Measurements from ENCODE around the gene PADI3. TPM values are rescaled to one million over a fixed set of nuclear protein-coding genes. Genes with fewer than 3 reads are reported as not detected.

PADI3 gene
- total and polyA plus RNA-seq, 2 experiments from 2014 or later, result 0.37 to 0.80 TPM

DNA sequence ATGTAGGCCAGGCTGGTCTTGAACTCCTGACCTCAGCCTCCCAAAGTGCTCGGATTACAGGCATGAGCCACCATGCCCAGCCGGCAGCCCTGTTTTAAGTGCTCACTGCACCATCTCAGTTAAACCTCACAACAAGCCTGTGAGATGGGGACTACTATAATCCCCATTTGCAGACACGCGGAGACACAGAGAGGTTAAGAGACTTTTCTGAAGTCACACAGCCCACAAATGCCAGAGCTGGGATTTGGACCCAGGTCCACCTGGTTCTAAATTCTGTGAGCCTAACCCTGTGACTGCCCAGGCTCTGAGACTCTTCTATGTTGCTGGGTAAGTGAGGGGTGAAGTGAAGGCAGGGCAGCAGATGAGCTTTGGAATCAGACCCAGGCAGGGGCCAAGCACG lies 37.5 kb upstream of the PADI3 start (continued):
- TF ChIP-seq, protein P1, sequence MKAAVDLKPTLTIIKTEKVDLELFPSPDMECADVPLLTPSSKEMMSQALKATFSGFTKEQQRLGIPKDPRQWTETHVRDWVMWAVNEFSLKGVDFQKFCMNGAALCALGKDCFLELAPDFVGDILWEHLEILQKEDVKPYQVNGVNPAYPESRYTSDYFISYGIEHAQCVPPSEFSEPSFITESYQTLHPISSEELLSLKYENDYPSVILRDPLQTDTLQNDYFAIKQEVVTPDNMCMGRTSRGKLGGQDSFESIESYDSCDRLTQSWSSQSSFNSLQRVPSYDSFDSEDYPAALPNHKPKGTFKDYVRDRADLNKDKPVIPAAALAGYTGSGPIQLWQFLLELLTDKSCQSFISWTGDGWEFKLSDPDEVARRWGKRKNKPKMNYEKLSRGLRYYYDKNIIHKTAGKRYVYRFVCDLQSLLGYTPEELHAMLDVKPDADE (IDR thresholded peaks at IDR 0.05), result no peak
- TF ChIP-seq NANOG (IDR thresholded peaks at IDR 0.05; ENCODE audit: borderline replicate concordance), result no peak
- TF ChIP-seq JUNB (IDR thresholded peaks at IDR 0.05; ENCODE audit: unreplicated experiment), result no peak
- TF ChIP-seq, protein P2, sequence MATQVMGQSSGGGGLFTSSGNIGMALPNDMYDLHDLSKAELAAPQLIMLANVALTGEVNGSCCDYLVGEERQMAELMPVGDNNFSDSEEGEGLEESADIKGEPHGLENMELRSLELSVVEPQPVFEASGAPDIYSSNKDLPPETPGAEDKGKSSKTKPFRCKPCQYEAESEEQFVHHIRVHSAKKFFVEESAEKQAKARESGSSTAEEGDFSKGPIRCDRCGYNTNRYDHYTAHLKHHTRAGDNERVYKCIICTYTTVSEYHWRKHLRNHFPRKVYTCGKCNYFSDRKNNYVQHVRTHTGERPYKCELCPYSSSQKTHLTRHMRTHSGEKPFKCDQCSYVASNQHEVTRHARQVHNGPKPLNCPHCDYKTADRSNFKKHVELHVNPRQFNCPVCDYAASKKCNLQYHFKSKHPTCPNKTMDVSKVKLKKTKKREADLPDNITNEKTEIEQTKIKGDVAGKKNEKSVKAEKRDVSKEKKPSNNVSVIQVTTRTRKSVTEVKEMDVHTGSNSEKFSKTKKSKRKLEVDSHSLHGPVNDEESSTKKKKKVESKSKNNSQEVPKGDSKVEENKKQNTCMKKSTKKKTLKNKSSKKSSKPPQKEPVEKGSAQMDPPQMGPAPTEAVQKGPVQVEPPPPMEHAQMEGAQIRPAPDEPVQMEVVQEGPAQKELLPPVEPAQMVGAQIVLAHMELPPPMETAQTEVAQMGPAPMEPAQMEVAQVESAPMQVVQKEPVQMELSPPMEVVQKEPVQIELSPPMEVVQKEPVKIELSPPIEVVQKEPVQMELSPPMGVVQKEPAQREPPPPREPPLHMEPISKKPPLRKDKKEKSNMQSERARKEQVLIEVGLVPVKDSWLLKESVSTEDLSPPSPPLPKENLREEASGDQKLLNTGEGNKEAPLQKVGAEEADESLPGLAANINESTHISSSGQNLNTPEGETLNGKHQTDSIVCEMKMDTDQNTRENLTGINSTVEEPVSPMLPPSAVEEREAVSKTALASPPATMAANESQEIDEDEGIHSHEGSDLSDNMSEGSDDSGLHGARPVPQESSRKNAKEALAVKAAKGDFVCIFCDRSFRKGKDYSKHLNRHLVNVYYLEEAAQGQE (IDR thresholded peaks at IDR 0.05; ENCODE audit: unreplicated experiment), result no peak
- no peak for TF ChIP-seq ZNF114 (CRISPR knock-in tag; IDR thresholded peaks at IDR 0.05)
- no peak for TF ChIP-seq ZNF331 (CRISPR knock-in tag; IDR thresholded peaks at IDR 0.05; ENCODE audit: low read depth)

DNA sequence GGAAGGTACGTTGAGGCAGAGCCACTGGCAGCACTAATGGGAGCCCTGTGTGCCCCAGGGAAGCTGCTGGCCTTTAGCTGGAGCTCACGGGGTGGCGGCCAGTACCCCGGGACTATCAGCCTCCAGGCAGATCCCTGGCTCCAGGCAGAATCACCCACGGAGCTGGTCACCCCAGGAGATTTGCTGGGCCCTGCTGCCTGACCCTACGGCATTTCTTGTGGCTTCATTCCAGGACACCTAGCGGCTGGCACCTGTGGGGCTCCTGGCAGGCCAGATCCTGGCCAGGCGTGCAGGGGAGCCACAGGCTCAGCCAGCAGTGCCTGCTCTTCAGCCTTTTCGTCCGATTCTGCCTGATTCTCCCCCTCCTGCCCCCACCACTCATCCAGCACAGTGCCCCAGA lies 36.9 kb upstream of the PADI3 start:
- no peak overlapping the region for H2AFZ ChIP-seq
- H3K4me1 ChIP-seq (ENCODE audit: insufficient read depth), result no peaks in the 10 kb centered on the region
- no peaks in the 10 kb centered on the region for H4K20me1 ChIP-seq (replicated peaks; ENCODE audit: insufficient read depth)
- no peaks in the 10 kb centered on the region for H3K79me2 ChIP-seq (replicated peaks; ENCODE audit: insufficient read depth)
- Mint-ChIP-seq H3K4me3 (no peak overlapping the region), H3K4me1 (peaks cover 36% of the 10 kb centered on the region), H3K36me3 (ENCODE audit: low read depth) (no peaks in the 10 kb centered on the region), H3K9me3 (no peaks in the 10 kb centered on the region), H3K27me3 (ENCODE audit: insufficient read depth, low read depth, poor library complexity) (peaks cover 9% of the 10 kb centered on the region), H3K27ac (no peak overlapping the region)
- DNase-seq (ENCODE audit: low spot score), result no peak
- no peak overlapping the region for H3K27ac ChIP-seq (ENCODE audit: low read depth)
- no peaks in the 10 kb centered on the region for H3K27me3 ChIP-seq (ENCODE audit: insufficient read depth)
- H3K36me3 ChIP-seq (ENCODE audit: insufficient read depth), result no peaks in the 10 kb centered on the region
- H3K9me2 ChIP-seq (ENCODE audit: insufficient read depth), result no peaks in the 10 kb centered on the region
- H3F3A ChIP-seq (replicated peaks; ENCODE audit: low read depth), result no peaks in the 10 kb centered on the region
- no peak overlapping the region for H3K4me2 ChIP-seq
- ATAC-seq, result peak; percentile 9; the same call in 1 of the 3 replicates
- no peak overlapping the region for H3K4me3 ChIP-seq
- TF ChIP-seq STAT1 (IDR thresholded peaks at IDR 0.05; ENCODE audit: unreplicated experiment) (no peak), ZNF331 (CRISPR knock-in tag; IDR thresholded peaks at IDR 0.05; ENCODE audit: low read depth) (no peak), NANOG (IDR thresholded peaks at IDR 0.05; ENCODE audit: borderline replicate concordance) (no peak), CREB1 (CRISPR knock-in tag; IDR thresholded peaks at IDR 0.05; ENCODE audit: low read depth) (no peak), ZNF114 (CRISPR knock-in tag; IDR thresholded peaks at IDR 0.05) (no peak), POLR2AphosphoS5 (IDR thresholded peaks at IDR 0.05; ENCODE audit: low read depth) (no peak), EZH2phosphoT487 (IDR thresholded peaks at IDR 0.05; ENCODE audit: unreplicated experiment) (no peak)
- TF ChIP-seq, protein P1 (IDR thresholded peaks at IDR 0.05), result no peak
- TF ChIP-seq, protein P3, sequence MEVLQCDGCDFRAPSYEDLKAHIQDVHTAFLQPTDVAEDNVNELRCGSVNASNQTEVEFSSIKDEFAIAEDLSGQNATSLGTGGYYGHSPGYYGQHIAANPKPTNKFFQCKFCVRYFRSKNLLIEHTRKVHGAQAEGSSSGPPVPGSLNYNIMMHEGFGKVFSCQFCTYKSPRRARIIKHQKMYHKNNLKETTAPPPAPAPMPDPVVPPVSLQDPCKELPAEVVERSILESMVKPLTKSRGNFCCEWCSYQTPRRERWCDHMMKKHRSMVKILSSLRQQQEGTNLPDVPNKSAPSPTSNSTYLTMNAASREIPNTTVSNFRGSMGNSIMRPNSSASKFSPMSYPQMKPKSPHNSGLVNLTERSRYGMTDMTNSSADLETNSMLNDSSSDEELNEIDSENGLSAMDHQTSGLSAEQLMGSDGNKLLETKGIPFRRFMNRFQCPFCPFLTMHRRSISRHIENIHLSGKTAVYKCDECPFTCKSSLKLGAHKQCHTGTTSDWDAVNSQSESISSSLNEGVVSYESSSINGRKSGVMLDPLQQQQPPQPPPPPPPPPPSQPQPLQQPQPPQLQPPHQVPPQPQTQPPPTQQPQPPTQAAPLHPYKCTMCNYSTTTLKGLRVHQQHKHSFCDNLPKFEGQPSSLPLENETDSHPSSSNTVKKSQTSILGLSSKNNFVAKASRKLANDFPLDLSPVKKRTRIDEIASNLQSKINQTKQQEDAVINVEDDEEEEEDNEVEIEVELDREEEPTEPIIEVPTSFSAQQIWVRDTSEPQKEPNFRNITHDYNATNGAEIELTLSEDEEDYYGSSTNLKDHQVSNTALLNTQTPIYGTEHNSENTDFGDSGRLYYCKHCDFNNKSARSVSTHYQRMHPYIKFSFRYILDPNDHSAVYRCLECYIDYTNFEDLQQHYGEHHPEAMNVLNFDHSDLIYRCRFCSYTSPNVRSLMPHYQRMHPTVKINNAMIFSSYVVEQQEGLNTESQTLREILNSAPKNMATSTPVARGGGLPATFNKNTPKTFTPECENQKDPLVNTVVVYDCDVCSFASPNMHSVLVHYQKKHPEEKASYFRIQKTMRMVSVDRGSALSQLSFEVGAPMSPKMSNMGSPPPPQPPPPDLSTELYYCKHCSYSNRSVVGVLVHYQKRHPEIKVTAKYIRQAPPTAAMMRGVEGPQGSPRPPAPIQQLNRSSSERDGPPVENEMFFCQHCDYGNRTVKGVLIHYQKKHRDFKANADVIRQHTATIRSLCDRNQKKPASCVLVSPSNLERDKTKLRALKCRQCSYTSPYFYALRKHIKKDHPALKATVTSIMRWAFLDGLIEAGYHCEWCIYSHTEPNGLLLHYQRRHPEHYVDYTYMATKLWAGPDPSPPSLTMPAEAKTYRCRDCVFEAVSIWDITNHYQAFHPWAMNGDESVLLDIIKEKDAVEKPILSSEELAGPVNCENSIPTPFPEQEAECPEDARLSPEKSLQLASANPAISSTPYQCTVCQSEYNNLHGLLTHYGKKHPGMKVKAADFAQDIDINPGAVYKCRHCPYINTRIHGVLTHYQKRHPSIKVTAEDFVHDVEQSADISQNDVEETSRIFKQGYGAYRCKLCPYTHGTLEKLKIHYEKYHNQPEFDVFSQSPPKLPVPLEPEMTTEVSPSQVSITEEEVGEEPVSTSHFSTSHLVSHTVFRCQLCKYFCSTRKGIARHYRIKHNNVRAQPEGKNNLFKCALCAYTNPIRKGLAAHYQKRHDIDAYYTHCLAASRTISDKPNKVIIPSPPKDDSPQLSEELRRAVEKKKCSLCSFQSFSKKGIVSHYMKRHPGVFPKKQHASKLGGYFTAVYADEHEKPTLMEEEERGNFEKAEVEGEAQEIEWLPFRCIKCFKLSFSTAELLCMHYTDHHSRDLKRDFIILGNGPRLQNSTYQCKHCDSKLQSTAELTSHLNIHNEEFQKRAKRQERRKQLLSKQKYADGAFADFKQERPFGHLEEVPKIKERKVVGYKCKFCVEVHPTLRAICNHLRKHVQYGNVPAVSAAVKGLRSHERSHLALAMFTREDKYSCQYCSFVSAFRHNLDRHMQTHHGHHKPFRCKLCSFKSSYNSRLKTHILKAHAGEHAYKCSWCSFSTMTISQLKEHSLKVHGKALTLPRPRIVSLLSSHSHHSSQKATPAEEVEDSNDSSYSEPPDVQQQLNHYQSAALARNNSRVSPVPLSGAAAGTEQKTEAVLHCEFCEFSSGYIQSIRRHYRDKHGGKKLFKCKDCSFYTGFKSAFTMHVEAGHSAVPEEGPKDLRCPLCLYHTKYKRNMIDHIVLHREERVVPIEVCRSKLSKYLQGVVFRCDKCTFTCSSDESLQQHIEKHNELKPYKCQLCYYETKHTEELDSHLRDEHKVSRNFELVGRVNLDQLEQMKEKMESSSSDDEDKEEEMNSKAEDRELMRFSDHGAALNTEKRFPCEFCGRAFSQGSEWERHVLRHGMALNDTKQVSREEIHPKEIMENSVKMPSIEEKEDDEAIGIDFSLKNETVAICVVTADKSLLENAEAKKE (CRISPR knock-in tag; IDR thresholded peaks at IDR 0.05), result no peak

Measured in GM23338 (cell line).